A549 (cell line): Measurements from ENCODE around the gene C1S.

Experiments
- BCL3 ChIP-seq: fragments of >200 bp; sonication (Bioruptor Twin); formaldehyde crosslinking; IDR thresholded peaks from 3 replicates; pipeline ENCODE4 v1.6.1; 2016
- CTCF ChIP-seq: fragments of >200 bp; sonication (Bioruptor Twin); formaldehyde crosslinking; IDR thresholded peaks from 3 replicates; pipeline ENCODE4 v1.5.1; 2016
- EP300 ChIP-seq, 2 experiments: fragments of >200 bp; sonication (Bioruptor Twin); formaldehyde crosslinking; IDR thresholded peaks; 2 replicates in 1 of 2; 3 replicates in 1 of 2; pipeline ENCODE4 v1.6.1; 2016 to 2017
- JUN ChIP-seq, 2 experiments: fragments of >200 bp; sonication (Bioruptor Twin); formaldehyde crosslinking; IDR thresholded peaks; 2 replicates in 1 of 2; 3 replicates in 1 of 2; pipeline ENCODE4 v1.6.1; 2016 to 2017
- MAX ChIP-seq: IDR thresholded peaks from 2 replicates; pipeline ENCODE4 v1.6.1; 2012
- MYC ChIP-seq: IDR thresholded peaks from 2 replicates; pipeline ENCODE4 v1.6.1; 2012; ENCODE audit warnings: mild to moderate bottlenecking, inconsistent platforms, low read length, improper control_type of control experiment, borderline replicate concordance
- POLR2A ChIP-seq: IDR thresholded peaks from 2 replicates; pipeline ENCODE4 v1.6.1; 2012; ENCODE audit warnings: mild to moderate bottlenecking, low read length
- RAD21 ChIP-seq, 2 experiments: fragments of >200 bp in 1 of 2; sonication (Bioruptor Twin) in 1 of 2; formaldehyde crosslinking in 1 of 2; IDR thresholded peaks in 1 of 2; conservative IDR thresholded peaks in 1 of 2; 2 replicates in 1 of 2; 3 replicates in 1 of 2; pipeline ENCODE4 v1.6.1; 2012 to 2018; ENCODE audit warnings: inconsistent platforms in 1 of 2
- RCOR1 ChIP-seq: fragments of 150-350 bp; IDR thresholded peaks from 2 replicates; pipeline ENCODE4 v1.6.1; 2014; ENCODE audit warnings: antibody characterized with exemption, low read length, low read depth
- REST ChIP-seq: fragments of 200-600 bp; sonication (generic); IDR thresholded peaks from 2 replicates; pipeline ENCODE4 v1.6.1; 2016; ENCODE audit warnings: antibody characterized with exemption, mild to moderate bottlenecking, moderate library complexity
- SMC3 ChIP-seq: fragments of >200 bp; sonication (Bioruptor Twin); formaldehyde crosslinking; IDR thresholded peaks from 3 replicates; pipeline ENCODE4 v1.6.1; 2018; ENCODE audit warnings: inconsistent platforms
- SREBF2 ChIP-seq: fragments of 450-650 bp; IDR thresholded peaks from 2 replicates; pipeline ENCODE4 v1.6.1; 2014; ENCODE audit warnings: mild to moderate bottlenecking, moderate library complexity
- TP53 ChIP-seq: fragments of 250-450 bp; sonication (Bioruptor Pico); IDR thresholded peaks from 2 replicates; pipeline ENCODE4 v1.5.0; 2021; ENCODE audit warnings: mild to moderate bottlenecking, moderate library complexity

- TF ChIP-seq CTCF, result no peak
- TF ChIP-seq EP300 (IDR thresholded peaks at IDR 0.05), result no peak
- no peak for TF ChIP-seq REST
- TF ChIP-seq MAX, result no peak
- no peak for TF ChIP-seq RCOR1
- TF ChIP-seq SMC3, result no peak
- TF ChIP-seq BCL3, result no peak
- TF ChIP-seq MYC, result no peak
- TF ChIP-seq SREBF2, result no peak
- TF ChIP-seq JUN (IDR thresholded peaks at IDR 0.05), result no peak
- no peak for TF ChIP-seq POLR2A
- TF ChIP-seq RAD21 (conservative IDR thresholded peaks at IDR 0.05 in 1 of 2, IDR thresholded peaks at IDR 0.05 in 1 of 2), result no peak
- TF ChIP-seq TP53 (CRISPR knock-in tag), result no peak
These were observed 21.9 kb upstream of the C1S start for GRCh38 chr12:7038591-7038990.
